ENCODE measurements around the gene DOHH. TPM values are rescaled to one million over a fixed set of nuclear protein-coding genes. Genes with fewer than 3 reads are reported as not detected.

DOHH gene
- total and polyA plus RNA-seq, 9 of the 15 experiments (the other 6 are each of a cell fraction or from before 2014, with no cell fraction given) = 0.14 to 47.2 (median 5.1) TPM

DNA sequence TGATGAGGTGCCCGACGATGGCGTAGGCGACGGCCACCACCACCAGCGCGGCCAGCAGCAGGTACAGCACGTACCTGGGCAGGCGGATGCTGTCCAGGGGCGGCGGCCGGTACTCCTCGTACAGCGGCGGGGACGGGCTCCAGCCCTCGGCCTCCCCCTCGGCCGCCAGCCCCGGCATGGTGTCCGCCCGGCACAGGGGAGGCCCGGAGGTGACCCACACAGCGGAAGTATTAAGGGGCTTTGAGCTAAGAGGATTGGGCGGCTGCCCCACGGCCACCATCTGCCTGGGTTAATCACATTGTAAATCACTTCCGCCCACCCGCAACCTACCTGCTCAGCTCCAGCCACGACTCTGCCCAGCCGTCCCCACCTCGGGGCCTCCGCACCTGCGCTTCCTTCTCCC, 17.2 kb downstream of the DOHH start, which contains the start of gene SMIM44:
Gene SMIM44 (minus strand): TSS at position 216 of the 403 bp plus-strand sequence. CDS start 38 bp downstream, at position 178.
- ChIA-PET CTCF (ENCODE audit: low intra/inter-chr PET ratio) (no interaction called here), POLR2A (interaction anchor here (0.6 kb wide), 2 partner anchors 13 to 90 kb away, joined by 3 read pairs; no protein-coding TSS in a partner anchor)
- DNase-seq (ENCODE audit: extremely low read depth in 1 of 4, low spot score in 3 of 4) = no peak
- BruUV-seq (replicated peaks) = no TSS peak
- Histone ChIP-seq H3K4me3 (no peak within 1 kb of the TSS), H3K9me3 (replicated peaks; ENCODE audit: control insufficient read depth, insufficient read depth, low read depth, low read length) (no peaks in the 10 kb centered on the region), H3K27ac (ENCODE audit: extremely low read depth, low read depth, low read length) (no peak within 1 kb of the TSS), H3K9me1 (ENCODE audit: control insufficient read depth, insufficient read depth, low read length) (no peaks in the 10 kb centered on the region), H3K27me3 (ENCODE audit: control insufficient read depth in 2 of 2, insufficient read depth in 2 of 2, low read length in 2 of 2) (peaks cover 21 to 27% of the 10 kb centered on the region in 2 experiments; a peak in 4 of 5 replicates), H3K36me3 (ENCODE audit: control insufficient read depth, insufficient read depth, low read length) (no peaks in the 10 kb centered on the region; the same call in 2 of the 3 replicates), H4K20me1 (replicated peaks; ENCODE audit: control insufficient read depth, insufficient read depth, low read length) (peaks cover 8% of the 10 kb centered on the region; the same call in 1 of the 2 replicates), H3K4me2 (ENCODE audit: insufficient read depth, low read length) (no peak within 1 kb of the TSS), H3K9ac (ENCODE audit: insufficient read depth in 1 of 2, low read depth in 2 of 2, low read length in 2 of 2) (no peak within 1 kb of the TSS; a peak in 1 of 4 replicates), H2AFZ (ENCODE audit: low read depth, low read length) (no peak within 1 kb of the TSS), H3K4me1 (replicated peaks in 1 of 2; ENCODE audit: control insufficient read depth in 2 of 2, insufficient read depth in 2 of 2, low read length in 2 of 2) (peaks cover 7 to 41% of the 10 kb centered on the region in 2 experiments), H3K79me2 (ENCODE audit: control insufficient read depth, insufficient read depth, low read length) (no peaks in the 10 kb centered on the region)
- intact Hi-C loops (cut with micrococcal nuclease) (no loop called here), in situ Hi-C loops (cut with MboI) (no loop called here)
- WGBS (ENCODE audit: insufficient coverage, low coverage, missing lambda C conversion rate) = 16% methylated on average over 24 of the region's 33 CpGs
- no peak for ATAC-seq
- FAIRE-seq = no peak
- TF ChIP-seq ZNF41 (CRISPR knock-in tag; conservative IDR thresholded peaks at IDR 0.05) (no peak), KDM5B (IDR thresholded peaks at IDR 0.05; ENCODE audit: insufficient replicate concordance, low read depth, low read length) (no peak), MBD2 (IDR thresholded peaks at IDR 0.05; ENCODE audit: borderline replicate concordance, low read depth) (no peak), ZFX (CRISPR knock-in tag; IDR thresholded peaks at IDR 0.05) (no peak), ZEB2 (IDR thresholded peaks at IDR 0.05) (no peak), RBM15 (IDR thresholded peaks at IDR 0.05; ENCODE audit: insufficient read depth, low read length) (no peak), USF2 (CRISPR knock-in tag; IDR thresholded peaks at IDR 0.05) (no peak), TAF1 (IDR thresholded peaks at IDR 0.05; ENCODE audit: control insufficient read depth, extremely low read depth, insufficient read depth, low read length, severe bottlenecking) (no peak), RBM14 (IDR thresholded peaks at IDR 0.05; ENCODE audit: borderline replicate concordance, insufficient read depth, low read depth, low read length) (no peak), ZNF3 (CRISPR knock-in tag; IDR thresholded peaks at IDR 0.05) (no peak), GTF2A2 (tag; IDR thresholded peaks at IDR 0.05) (no peak), ZNF184 (CRISPR knock-in tag; IDR thresholded peaks at IDR 0.05) (no peak)
- TF ChIP-seq, protein P1, sequence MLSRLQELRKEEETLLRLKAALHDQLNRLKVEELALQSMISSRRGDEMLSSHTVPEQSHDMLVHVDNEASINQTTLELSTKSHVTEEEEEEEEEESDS (CRISPR knock-in tag; IDR thresholded peaks at IDR 0.05) = no peak
- TF ChIP-seq, protein P2, sequence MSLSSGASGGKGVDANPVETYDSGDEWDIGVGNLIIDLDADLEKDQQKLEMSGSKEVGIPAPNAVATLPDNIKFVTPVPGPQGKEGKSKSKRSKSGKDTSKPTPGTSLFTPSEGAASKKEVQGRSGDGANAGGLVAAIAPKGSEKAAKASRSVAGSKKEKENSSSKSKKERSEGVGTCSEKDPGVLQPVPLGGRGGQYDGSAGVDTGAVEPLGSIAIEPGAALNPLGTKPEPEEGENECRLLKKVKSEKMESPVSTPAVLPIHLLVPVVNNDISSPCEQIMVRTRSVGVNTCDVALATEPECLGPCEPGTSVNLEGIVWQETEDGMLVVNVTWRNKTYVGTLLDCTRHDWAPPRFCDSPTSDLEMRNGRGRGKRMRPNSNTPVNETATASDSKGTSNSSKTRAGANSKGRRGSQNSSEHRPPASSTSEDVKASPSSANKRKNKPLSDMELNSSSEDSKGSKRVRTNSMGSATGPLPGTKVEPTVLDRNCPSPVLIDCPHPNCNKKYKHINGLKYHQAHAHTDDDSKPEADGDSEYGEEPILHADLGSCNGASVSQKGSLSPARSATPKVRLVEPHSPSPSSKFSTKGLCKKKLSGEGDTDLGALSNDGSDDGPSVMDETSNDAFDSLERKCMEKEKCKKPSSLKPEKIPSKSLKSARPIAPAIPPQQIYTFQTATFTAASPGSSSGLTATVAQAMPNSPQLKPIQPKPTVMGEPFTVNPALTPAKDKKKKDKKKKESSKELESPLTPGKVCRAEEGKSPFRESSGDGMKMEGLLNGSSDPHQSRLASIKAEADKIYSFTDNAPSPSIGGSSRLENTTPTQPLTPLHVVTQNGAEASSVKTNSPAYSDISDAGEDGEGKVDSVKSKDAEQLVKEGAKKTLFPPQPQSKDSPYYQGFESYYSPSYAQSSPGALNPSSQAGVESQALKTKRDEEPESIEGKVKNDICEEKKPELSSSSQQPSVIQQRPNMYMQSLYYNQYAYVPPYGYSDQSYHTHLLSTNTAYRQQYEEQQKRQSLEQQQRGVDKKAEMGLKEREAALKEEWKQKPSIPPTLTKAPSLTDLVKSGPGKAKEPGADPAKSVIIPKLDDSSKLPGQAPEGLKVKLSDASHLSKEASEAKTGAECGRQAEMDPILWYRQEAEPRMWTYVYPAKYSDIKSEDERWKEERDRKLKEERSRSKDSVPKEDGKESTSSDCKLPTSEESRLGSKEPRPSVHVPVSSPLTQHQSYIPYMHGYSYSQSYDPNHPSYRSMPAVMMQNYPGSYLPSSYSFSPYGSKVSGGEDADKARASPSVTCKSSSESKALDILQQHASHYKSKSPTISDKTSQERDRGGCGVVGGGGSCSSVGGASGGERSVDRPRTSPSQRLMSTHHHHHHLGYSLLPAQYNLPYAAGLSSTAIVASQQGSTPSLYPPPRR (CRISPR knock-in tag; IDR thresholded peaks at IDR 0.05; ENCODE audit: borderline replicate concordance) = no peak
